GM23338 (cell line): Measurements from ENCODE around the gene TRAF2. TPM values are rescaled to one million over a fixed set of nuclear protein-coding genes. Genes with fewer than 3 reads are reported as not detected.
"Not testable (repeated sequence)": the region's sequence is repeated elsewhere in the genome, so short reads cannot be mapped to it uniquely, and the experiment has no call there.

Experiments used
- ATAC-seq: fragments of 200-7000 bp; cut with Tn5 transposase; 3 replicates; pipeline ENCODE4 v1.9.1; 2020
- DNase-seq: peaks from one replicate; pipeline ENCODE4 v3.0.0-alpha.2; 2015; ENCODE audit warnings: low spot score
- H2AFZ ChIP-seq: fragments of 200-600 bp; sonication (generic); 2 replicates; pipeline ENCODE4 v1.8.0; 2016; ENCODE audit warnings: antibody characterized with exemption, mild to moderate bottlenecking, moderate library complexity
- H3F3A ChIP-seq: fragments of 200-600 bp; sonication (generic); replicated peaks from 2 replicates; pipeline ENCODE4 v1.8.0; 2017; ENCODE audit warnings: antibody characterized with exemption, mixed run types, low read depth
- H3K27ac ChIP-seq: fragments of 200-600 bp; sonication (generic); 2 replicates; pipeline ENCODE4 v1.6.1; 2016; ENCODE audit warnings: low read depth
- H3K27me3 ChIP-seq: fragments of 200-600 bp; sonication (generic); 2 replicates; pipeline ENCODE4 v1.8.0; 2016; ENCODE audit warnings: mild to moderate bottlenecking, mixed run types, moderate library complexity; ENCODE audit not compliant: insufficient read depth
- H3K36me3 ChIP-seq: fragments of 200-600 bp; sonication (generic); 2 replicates; pipeline ENCODE4 v1.8.0; 2016; ENCODE audit warnings: mild to moderate bottlenecking; ENCODE audit not compliant: insufficient read depth
- H3K4me1 ChIP-seq: fragments of 200-600 bp; sonication (generic); 2 replicates; pipeline ENCODE4 v1.8.0; 2016; ENCODE audit warnings: mild to moderate bottlenecking, moderate library complexity; ENCODE audit not compliant: insufficient read depth
- H3K4me2 ChIP-seq: fragments of 200-600 bp; sonication (generic); 2 replicates; pipeline ENCODE4 v1.7.1; 2017; ENCODE audit warnings: mixed run types
- H3K4me3 ChIP-seq: fragments of 200-600 bp; sonication (generic); 2 replicates; pipeline ENCODE4 v1.6.1; 2016; ENCODE audit warnings: mixed run types
- H3K79me2 ChIP-seq: fragments of 200-600 bp; sonication (generic); replicated peaks from 2 replicates; pipeline ENCODE4 v1.8.0; 2017; ENCODE audit warnings: mild to moderate bottlenecking; ENCODE audit not compliant: insufficient read depth
- H3K9me2 ChIP-seq: fragments of 200-600 bp; sonication (generic); 2 replicates; pipeline ENCODE4 v1.8.0; 2017; ENCODE audit not compliant: insufficient read depth
- H4K20me1 ChIP-seq: fragments of 200-600 bp; sonication (generic); replicated peaks from 2 replicates; pipeline ENCODE4 v1.8.0; 2017; ENCODE audit warnings: mild to moderate bottlenecking; ENCODE audit not compliant: insufficient read depth
- H3K27ac Mint-ChIP-seq: 2 replicates; pipeline ENCODE4 v1.8.0; 2020; ENCODE audit warnings: inconsistent platforms, mild to moderate bottlenecking, moderate library complexity, mixed read lengths
- H3K27me3 Mint-ChIP-seq: 3 replicates; pipeline ENCODE4 v1.8.0; 2022; ENCODE audit warnings: low read depth, mild to moderate bottlenecking, moderate library complexity, mixed read lengths, inconsistent platforms; ENCODE audit not compliant: insufficient read depth, poor library complexity
- H3K36me3 Mint-ChIP-seq: 3 replicates; pipeline ENCODE4 v1.8.0; 2021; ENCODE audit warnings: low read depth, mild to moderate bottlenecking, inconsistent platforms, moderate library complexity, mixed read lengths
- H3K4me1 Mint-ChIP-seq: 3 replicates; pipeline ENCODE4 v1.8.0; 2020; ENCODE audit warnings: mild to moderate bottlenecking, inconsistent platforms, mixed read lengths
- H3K4me3 Mint-ChIP-seq: 3 replicates; pipeline ENCODE4 v1.8.0; 2021; ENCODE audit warnings: moderate library complexity, mild to moderate bottlenecking, inconsistent platforms, mixed read lengths
- H3K9me3 Mint-ChIP-seq: 3 replicates; pipeline ENCODE4 v1.8.0; 2020; ENCODE audit warnings: moderate library complexity, mild to moderate bottlenecking, inconsistent platforms, mixed read lengths
- CREB1 ChIP-seq: fragments of 250-450 bp; sonication (Bioruptor Pico); IDR thresholded peaks from 2 replicates; pipeline ENCODE4 v1.5.0; 2020; ENCODE audit warnings: low read depth, mild to moderate bottlenecking, moderate library complexity
- CTCF ChIP-seq, 2 experiments: fragments of 200-600 bp in 1 of 2; sonication (generic) in 1 of 2; conservative IDR thresholded peaks; 2 replicates each; pipeline versions ENCODE4 v1.5.1 to v1.6.1; 2016 to 2017; ENCODE audit warnings: antibody characterized with exemption in 2 of 2, low read depth in 2 of 2, mild to moderate bottlenecking in 2 of 2, moderate library complexity in 1 of 2
- ETS1 ChIP-seq: IDR thresholded peaks from 2 replicates; pipeline ENCODE4 v1.6.1; 2016; ENCODE audit warnings: antibody characterized with exemption
- EZH2 ChIP-seq: fragments of 200-600 bp; sonication (generic); IDR thresholded peaks from one replicate; pipeline ENCODE4 v1.8.0; 2017; ENCODE audit warnings: antibody characterized with exemption, mild to moderate bottlenecking, low read depth; ENCODE audit not compliant: unreplicated experiment
- POLR2AphosphoS5 ChIP-seq: IDR thresholded peaks from 2 replicates; pipeline ENCODE4 v1.6.1; 2016; ENCODE audit warnings: antibody characterized with exemption, low read depth
- ZNF114 ChIP-seq: fragments of 250-450 bp; sonication (Bioruptor Pico); IDR thresholded peaks from 2 replicates; pipeline ENCODE4 v1.5.0; 2020; ENCODE audit warnings: mild to moderate bottlenecking, moderate library complexity
- ZNF331 ChIP-seq: fragments of 250-450 bp; sonication (Bioruptor Pico); IDR thresholded peaks from 2 replicates; pipeline ENCODE4 v1.5.0; 2020; ENCODE audit warnings: low read depth, mild to moderate bottlenecking, moderate library complexity
- ZNF462 ChIP-seq: fragments of 250-450 bp; sonication (Bioruptor Pico); IDR thresholded peaks from 2 replicates; pipeline ENCODE4 v1.5.0; 2020; ENCODE audit warnings: mild to moderate bottlenecking, moderate library complexity
- polyA plus RNA-seq: library from polyadenylated mRNA; unstranded; fragments of >200 nt; fragmentation: Nextera tagmentation; extraction: Ambion mirVana; gene quantifications from 2 replicates; pipeline ENCODE4 v1.2.1, GENCODE V29; 2016
- total RNA-seq: library from RNA; depleted of rRNA; stranded (reverse); fragments of >200 nt; shearing (Covaris generic); gene quantifications from 2 replicates; pipeline ENCODE4 v1.2.3, GENCODE V29; 2014

TRAF2 gene
- total and polyA plus RNA-seq, 2 experiments from 2014 or later, result 25.4 to 39.9 TPM

- peak overlapping the region; percentile 46; the same call in 1 of the 2 replicates for H3K4me3 ChIP-seq
- H3K36me3 Mint-ChIP-seq, H3K9me2 ChIP-seq, H3K27ac ChIP-seq, H3K9me3 Mint-ChIP-seq, H3K36me3 ChIP-seq, H3F3A ChIP-seq, H3K27ac Mint-ChIP-seq, H4K20me1 ChIP-seq, H2AFZ ChIP-seq, H3K79me2 ChIP-seq: not testable (repeated sequence)
- DNase-seq (peak; percentile 70), ATAC-seq (peak; percentile 1)
- H3K4me1 Mint-ChIP-seq, result peaks cover 26% of the 10 kb centered on the region
- peak overlapping the region; percentile 54; the same call in 2 of the 3 replicates for H3K4me3 Mint-ChIP-seq
- H3K27me3 ChIP-seq, result peaks cover 13% of the 10 kb centered on the region
- peak overlapping the region; percentile 64; the same call in 1 of the 2 replicates for H3K4me2 ChIP-seq
- H3K4me1 ChIP-seq, result peaks cover 15% of the 10 kb centered on the region; the same call in 1 of the 2 replicates
- TF ChIP-seq CTCF (conservative IDR thresholded peaks at IDR 0.05; ENCODE audit: low read depth in 2 of 2) (peak; percentile 49 to 51), CREB1 (CRISPR knock-in tag) (peak; percentile 49; the same call in 1 of the 2 replicates)
- H3K27me3 Mint-ChIP-seq, result peaks cover 53% of the 10 kb centered on the region
Observed at GRCh38 chr9:136843801-136844740, 42.2 kb upstream of the TRAF2 start.

GRCh38 chr9:136844761-136845464 lies 41.4 kb upstream of the TRAF2 start:
- Histone ChIP-seq H3K27ac (no peak overlapping the region), H3K4me1 (peaks cover 15% of the 10 kb centered on the region; the same call in 1 of the 2 replicates), H3K36me3 (no peaks in the 10 kb centered on the region), H3F3A (0 out of 2 replicates have a peak, but pooled peaks cover 5% of the 10 kb centered on the region), H2AFZ (no peak overlapping the region), H4K20me1 (0 out of 2 replicates have a peak, but pooled peaks cover 3% of the 10 kb centered on the region), H3K4me3 (no peak overlapping the region), H3K79me2 (no peaks in the 10 kb centered on the region), H3K27me3 (peaks cover 13% of the 10 kb centered on the region), H3K4me2 (no peak overlapping the region), H3K9me2 (no peaks in the 10 kb centered on the region)
- Mint-ChIP-seq H3K4me3 (no peak overlapping the region), H3K9me3 (no peaks in the 10 kb centered on the region; the same call in 2 of the 3 replicates), H3K4me1 (peaks cover 20% of the 10 kb centered on the region), H3K27ac (no peak overlapping the region), H3K27me3 (peaks cover 50% of the 10 kb centered on the region), H3K36me3 (peaks cover 3% of the 10 kb centered on the region)
- DNase-seq, result peak; percentile 47
- no peak for ATAC-seq
- no peak for TF ChIP-seq EZH2
- TF ChIP-seq ZNF331, result no peak
- TF ChIP-seq ZNF462 (CRISPR knock-in tag), result no peak
- TF ChIP-seq ETS1, result no peak
- TF ChIP-seq ZNF114, result no peak
- no peak for TF ChIP-seq POLR2AphosphoS5
- no peak for TF ChIP-seq CREB1 (CRISPR knock-in tag)
